Left ventricle myocardium inferior (tissue), 1 donor: ENCODE measurements around the gene PLCG2. TPM values are rescaled to one million over a fixed set of nuclear protein-coding genes. Genes with fewer than 3 reads are reported as not detected.

Experiments
- DNase-seq: peaks from one replicate; pipeline ENCODE4 v3.0.0-alpha.2; 2020
- H3K27ac ChIP-seq: fragments of 200-600 bp; replicated peaks from 2 replicates; pipeline ENCODE4 v1.8.0; 2021
- H3K27me3 ChIP-seq: fragments of 200-600 bp; 2 replicates; pipeline ENCODE4 v1.8.0; 2021; ENCODE audit warnings: low read depth
- H3K36me3 ChIP-seq: fragments of 200-600 bp; 2 replicates; pipeline ENCODE4 v1.8.0; 2021
- H3K4me1 ChIP-seq: fragments of 200-600 bp; 2 replicates; pipeline ENCODE4 v1.8.0; 2021
- H3K4me3 ChIP-seq: fragments of 200-600 bp; 2 replicates; pipeline ENCODE4 v1.8.0; 2021; ENCODE audit warnings: mild to moderate bottlenecking, moderate library complexity
- H3K9me3 ChIP-seq: fragments of 200-600 bp; replicated peaks from 2 replicates; pipeline ENCODE4 v1.8.0; 2021
- intact Hi-C: fragments of 100-400 bp; cut with micrococcal nuclease; formaldehyde crosslinking; loops from one replicate; pipeline ENCODE4 v1.11.0; 2022
- total RNA-seq: library from RNA; stranded (reverse); fragmentation: NEBNext Ultra II Directional; extraction: Animal tissue kit (Norgen Biotek cat#: 25700); gene quantifications from one replicate; pipeline ENCODE4 v1.2.1, GENCODE V29; 2021
- TF ChIP-seq, protein P1 (sequence below): fragments of 200-600 bp; IDR thresholded peaks from 2 replicates; pipeline ENCODE4 v1.8.0; 2021; ENCODE audit warnings: antibody characterized with exemption, mild to moderate bottlenecking, borderline replicate concordance
- donor health status: DM: no; HTN: yes; CAD: no; lungs with severe emphysema.

Gene PLCG2
- total RNA-seq, 1 donor from 2014 or later: 5.6 TPM

DNA sequence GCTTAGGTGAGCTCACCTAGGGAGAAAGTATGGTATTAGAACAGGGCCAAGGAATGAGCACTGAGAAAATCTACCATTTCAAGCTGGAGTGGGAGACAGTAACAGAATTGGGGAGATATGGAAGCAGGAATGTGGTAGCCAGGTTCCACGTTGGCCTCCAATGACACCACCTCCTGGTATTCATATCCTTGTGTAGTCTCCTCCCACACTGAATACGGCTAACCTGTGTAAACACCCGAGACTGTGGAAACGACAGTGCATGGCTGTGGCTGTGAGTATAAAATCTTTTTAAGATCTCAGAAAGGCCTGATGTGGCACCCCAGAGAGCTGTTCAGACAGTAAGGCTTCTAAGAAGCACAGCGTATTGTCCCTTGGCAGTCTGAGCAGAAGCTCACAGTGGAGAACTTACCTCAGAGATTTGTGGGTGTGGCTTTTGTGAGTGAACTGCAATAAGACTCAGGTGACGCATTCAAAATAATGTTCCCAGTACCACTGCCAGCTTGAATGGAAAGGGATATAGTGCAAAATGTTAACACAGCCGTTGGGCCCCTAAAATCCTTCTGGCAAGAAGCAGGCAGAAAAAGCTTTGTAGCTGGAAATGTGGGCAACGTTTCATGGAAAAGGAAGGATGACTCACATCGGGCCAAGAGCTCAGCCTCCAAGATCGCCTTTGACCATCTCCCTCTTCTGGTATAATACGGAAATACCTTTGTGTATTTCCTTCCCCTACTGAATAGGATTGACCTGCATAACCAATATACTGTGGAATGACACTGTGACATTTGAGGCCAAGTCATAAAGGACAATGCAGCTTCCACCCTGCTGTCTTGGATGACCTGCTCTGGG is 217.8 kb downstream of the PLCG2 start:
- Histone ChIP-seq H3K4me1 (peaks cover 15% of the 10 kb centered on the region), H3K36me3 (no peaks in the 10 kb centered on the region), H3K27me3 (no peaks in the 10 kb centered on the region), H3K9me3 (no peaks in the 10 kb centered on the region), H3K4me3 (no peak overlapping the region), H3K27ac (peak overlapping the region; percentile 18)
- TF ChIP-seq, protein P1, sequence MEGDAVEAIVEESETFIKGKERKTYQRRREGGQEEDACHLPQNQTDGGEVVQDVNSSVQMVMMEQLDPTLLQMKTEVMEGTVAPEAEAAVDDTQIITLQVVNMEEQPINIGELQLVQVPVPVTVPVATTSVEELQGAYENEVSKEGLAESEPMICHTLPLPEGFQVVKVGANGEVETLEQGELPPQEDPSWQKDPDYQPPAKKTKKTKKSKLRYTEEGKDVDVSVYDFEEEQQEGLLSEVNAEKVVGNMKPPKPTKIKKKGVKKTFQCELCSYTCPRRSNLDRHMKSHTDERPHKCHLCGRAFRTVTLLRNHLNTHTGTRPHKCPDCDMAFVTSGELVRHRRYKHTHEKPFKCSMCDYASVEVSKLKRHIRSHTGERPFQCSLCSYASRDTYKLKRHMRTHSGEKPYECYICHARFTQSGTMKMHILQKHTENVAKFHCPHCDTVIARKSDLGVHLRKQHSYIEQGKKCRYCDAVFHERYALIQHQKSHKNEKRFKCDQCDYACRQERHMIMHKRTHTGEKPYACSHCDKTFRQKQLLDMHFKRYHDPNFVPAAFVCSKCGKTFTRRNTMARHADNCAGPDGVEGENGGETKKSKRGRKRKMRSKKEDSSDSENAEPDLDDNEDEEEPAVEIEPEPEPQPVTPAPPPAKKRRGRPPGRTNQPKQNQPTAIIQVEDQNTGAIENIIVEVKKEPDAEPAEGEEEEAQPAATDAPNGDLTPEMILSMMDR: peak; percentile 24
- intact Hi-C loops: no loop called here
- no peak for DNase-seq

DNA sequence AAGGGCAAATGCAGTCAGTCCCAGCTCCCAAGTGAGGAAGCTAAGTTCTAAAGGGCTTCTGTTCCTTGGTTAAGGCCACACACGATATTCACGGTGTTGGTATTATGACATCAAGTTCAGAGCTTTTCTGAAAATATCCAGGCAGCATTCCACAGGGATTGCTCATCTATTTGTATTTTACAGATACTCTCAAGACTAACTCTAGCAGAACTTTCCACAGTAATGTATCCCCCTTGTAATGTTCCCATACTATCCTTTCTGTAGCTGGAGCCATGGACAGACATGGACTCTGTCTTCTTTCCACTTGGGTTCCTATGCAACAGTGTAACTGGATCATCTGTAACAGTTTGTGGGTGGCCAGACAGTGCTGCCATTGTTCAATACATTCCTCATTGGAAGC is 218.6 kb downstream of the PLCG2 start:
- intact Hi-C loops: no loop called here
- Histone ChIP-seq H3K4me1 (peaks cover 15% of the 10 kb centered on the region), H3K4me3 (no peak overlapping the region), H3K27ac (no peak overlapping the region), H3K27me3 (no peaks in the 10 kb centered on the region), H3K9me3 (no peaks in the 10 kb centered on the region), H3K36me3 (no peaks in the 10 kb centered on the region)
- no peak for DNase-seq
- TF ChIP-seq, protein P1: no peak

DNA sequence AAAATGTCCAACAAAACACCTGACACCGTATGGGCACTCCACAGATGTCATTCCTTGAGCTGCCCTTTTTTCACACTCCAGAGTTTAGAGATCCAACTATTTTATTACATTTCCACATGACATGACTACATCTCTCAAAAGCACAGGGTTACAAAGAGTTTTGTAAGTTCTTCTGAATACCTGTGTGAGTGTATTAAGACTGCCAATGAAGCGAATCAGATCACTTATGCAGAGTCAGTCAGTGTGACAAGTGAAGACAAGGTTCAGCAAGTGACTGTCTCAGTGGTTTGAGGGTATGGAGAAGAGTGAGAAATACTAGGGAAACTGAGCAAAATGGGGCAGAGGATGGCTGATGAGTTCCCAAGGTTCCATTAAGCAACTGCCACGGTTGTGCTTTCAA is 223.7 kb downstream of the PLCG2 start:
- no peak overlapping the region for H3K4me3 ChIP-seq
- TF ChIP-seq, protein P1: no peak
- DNase-seq: no peak

DNA sequence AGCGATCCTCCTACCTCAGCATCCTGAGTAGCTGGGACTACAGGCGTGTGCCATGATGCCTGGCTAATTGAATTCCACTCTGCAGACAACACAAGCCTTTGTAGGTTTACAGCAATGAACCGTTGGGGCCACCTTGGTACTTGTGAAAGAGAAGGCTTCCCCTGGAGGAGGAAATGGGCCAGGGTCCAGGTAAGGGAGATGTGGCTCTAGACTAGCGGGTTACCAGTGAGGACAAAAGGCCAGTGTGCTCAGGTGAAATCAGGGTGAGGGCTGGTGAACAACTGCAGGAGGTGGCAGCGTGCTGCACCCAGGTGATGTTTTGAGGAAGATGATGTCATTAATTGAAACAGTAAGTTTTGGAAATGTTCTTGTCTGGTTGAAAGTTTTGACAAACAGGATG is 225.5 kb downstream of the PLCG2 start:
- intact Hi-C loops: no loop called here
- Histone ChIP-seq H3K36me3 (no peaks in the 10 kb centered on the region), H3K27ac (peak overlapping the region; percentile 69), H3K4me1 (peaks cover 16% of the 10 kb centered on the region), H3K4me3 (no peak overlapping the region), H3K27me3 (peaks cover 2% of the 10 kb centered on the region), H3K9me3 (peaks cover 19% of the 10 kb centered on the region)
- DNase-seq: no peak
- TF ChIP-seq, protein P1: no peak

More for the DNA sequence above, 223.7 kb downstream of the PLCG2 start:
- peaks cover 18% of the 10 kb centered on the region for H3K4me1 ChIP-seq
- H3K27ac ChIP-seq: no peak overlapping the region
- no peaks in the 10 kb centered on the region for H3K27me3 ChIP-seq
- intact Hi-C loops: no loop called here
- H3K36me3 ChIP-seq: no peaks in the 10 kb centered on the region
- peaks cover 1% of the 10 kb centered on the region for H3K9me3 ChIP-seq

DNA sequence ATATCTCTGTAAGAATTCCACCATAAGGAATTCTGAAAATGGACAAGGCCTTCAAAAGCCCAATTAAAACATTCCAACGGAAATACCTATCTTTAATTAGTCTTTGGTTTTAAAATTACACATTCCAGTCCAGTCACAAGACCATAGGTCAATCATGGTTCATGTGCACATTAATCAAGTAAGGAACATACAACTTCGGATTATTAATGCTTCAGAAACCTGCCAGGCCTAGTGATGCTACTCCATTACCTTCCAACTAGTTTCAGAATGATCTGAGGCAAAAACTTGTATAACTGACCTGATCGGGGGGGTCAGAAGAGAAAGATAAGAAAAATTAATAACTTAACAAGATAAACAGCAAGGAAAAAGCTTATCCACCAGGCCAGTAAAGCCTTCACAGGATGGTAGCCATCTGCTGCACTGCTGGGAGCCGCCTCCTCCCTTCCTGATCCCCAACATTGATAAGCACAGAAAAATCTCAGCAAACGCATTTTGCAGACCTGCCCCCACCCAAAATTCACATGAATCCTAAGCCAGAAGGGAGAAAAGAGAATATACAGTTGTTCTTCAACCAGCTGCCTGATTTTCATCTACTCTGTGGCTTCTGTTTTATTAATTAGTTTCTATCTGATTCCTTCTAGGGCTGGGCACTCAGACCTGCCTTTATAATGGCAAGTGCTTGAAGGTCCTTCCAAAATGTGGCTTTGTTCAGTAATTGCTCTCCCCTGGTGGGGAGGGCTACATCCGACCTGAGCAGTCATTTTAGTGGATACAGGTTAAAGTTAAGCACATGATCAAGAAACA is 226.1 kb downstream of the PLCG2 start:
- H3K27ac ChIP-seq: peak overlapping the region; percentile 69
- peaks cover 22% of the 10 kb centered on the region for H3K9me3 ChIP-seq
- intact Hi-C loops: no loop called here
- no peak overlapping the region for H3K4me3 ChIP-seq
- no peaks in the 10 kb centered on the region for H3K36me3 ChIP-seq
- TF ChIP-seq, protein P1: no peak
- H3K27me3 ChIP-seq: peaks cover 8% of the 10 kb centered on the region
- peak; percentile 14 for DNase-seq
- peaks cover 16% of the 10 kb centered on the region for H3K4me1 ChIP-seq
